GM12872 (cell line): ENCODE results near the gene CCDC177.

Experiments used
- TF ChIP-seq, protein P1 (sequence below): IDR thresholded peaks from 3 replicates; pipeline ENCODE4 v1.5.1; 2011; ENCODE audit warnings: low read depth, mild to moderate bottlenecking, low read length, moderate library complexity; ENCODE audit not compliant: insufficient read depth

CCDC177 gene

DNA sequence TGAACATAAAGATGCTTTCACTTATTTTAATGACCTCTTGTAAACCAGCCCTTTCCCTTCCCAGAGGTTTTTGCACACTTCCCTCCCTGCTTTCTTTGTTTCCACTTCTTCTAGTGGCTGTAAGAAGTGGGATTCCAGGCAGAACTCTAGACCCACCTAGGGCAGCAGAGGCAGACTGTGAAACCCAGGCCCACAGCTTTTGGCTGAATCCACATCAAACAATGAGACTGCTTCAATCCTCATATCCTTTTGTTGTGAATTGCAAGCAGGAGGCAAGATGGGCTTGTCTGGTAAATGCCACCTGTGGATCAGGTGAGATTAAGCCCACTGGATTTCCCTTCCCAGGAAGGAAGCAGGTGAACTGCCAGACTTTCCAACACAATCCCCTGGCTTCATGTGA, 12.8 kb downstream of the CCDC177 start:
- TF ChIP-seq, protein P1, sequence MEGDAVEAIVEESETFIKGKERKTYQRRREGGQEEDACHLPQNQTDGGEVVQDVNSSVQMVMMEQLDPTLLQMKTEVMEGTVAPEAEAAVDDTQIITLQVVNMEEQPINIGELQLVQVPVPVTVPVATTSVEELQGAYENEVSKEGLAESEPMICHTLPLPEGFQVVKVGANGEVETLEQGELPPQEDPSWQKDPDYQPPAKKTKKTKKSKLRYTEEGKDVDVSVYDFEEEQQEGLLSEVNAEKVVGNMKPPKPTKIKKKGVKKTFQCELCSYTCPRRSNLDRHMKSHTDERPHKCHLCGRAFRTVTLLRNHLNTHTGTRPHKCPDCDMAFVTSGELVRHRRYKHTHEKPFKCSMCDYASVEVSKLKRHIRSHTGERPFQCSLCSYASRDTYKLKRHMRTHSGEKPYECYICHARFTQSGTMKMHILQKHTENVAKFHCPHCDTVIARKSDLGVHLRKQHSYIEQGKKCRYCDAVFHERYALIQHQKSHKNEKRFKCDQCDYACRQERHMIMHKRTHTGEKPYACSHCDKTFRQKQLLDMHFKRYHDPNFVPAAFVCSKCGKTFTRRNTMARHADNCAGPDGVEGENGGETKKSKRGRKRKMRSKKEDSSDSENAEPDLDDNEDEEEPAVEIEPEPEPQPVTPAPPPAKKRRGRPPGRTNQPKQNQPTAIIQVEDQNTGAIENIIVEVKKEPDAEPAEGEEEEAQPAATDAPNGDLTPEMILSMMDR = no peak

DNA sequence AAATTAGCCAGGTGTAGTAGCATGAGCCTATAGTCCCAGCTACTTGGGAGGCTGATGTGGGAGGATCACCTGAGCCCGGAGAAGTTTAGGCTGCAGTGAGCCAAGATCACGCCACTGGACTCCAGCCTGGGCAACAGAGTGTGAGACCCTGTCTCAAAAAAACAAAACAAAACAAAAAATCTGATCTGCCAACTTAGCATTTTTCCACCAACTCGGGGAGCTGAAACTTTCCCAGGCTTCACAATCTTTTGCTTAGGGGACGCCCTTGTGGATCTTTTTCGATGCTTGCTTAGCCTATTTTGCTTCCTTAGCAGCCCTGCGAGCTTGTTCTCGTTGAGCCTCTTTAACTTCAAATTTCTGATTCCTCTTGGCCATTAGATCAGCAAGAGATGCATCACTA, 13.8 kb downstream of the CCDC177 start:
- TF ChIP-seq, protein P1 = no peak

DNA sequence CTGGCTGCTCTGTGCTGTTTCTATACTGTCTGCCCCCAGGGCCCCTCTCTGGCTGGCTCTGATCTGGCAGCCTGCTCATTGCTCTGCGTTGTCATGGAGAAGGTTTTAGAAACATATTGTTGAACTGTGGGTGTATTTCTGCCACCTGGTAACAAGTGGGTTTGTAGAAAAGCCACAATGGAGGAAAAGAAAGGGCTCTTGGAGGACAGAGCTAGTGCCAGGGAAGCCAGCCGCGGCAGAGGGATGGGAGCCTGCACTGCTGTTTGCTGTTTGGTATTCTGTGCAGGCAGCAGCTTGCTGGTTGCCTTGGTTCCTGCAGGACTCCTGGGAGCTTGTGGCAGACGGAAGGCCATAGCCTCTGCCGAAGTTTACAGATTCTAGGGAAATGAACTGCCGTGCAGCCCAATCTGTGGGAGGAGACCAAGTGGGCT, 15.1 kb downstream of the CCDC177 start:
- TF ChIP-seq, protein P1 = no peak

DNA sequence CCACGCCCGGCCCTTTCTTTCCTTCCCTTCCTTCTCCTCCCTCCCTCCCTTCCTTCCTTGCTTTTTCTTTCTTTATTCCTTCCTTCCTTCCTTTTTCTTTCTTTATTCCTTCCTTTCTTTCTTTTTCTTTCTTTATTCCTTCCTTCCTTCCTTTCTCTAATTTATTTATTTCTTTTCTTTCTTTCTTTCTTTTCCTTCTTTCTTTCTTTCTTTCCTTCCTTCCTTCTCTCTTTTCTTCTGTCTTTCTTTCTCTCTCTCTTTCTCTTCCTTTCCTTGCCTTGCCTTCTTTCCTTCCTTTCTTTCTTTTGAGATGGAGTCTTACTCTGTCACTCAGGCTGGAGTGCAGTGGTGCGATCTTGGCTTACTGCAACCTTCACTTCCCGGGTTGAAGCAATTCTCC, 15.9 kb downstream of the CCDC177 start:
- TF ChIP-seq, protein P1 = no peak

DNA sequence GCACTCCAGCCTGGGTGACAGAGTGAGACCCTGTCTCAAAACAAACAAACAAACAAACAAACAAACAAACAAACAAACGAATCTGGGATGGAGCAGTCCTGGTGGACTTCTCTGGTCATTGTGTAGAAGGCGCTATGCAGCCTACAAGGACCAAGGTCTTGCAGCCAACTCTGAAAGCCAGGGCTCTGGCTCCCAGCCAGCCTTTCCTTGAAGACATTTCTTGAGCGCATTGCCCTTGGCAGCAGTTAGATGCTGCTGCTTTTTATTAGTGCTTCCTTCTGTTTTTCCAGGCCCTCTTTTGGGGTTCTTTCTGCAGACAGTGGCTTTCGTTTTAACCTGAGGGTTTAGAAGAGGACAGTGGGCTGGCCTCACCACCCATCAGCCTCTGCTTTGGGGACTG, 20.2 kb downstream of the CCDC177 start:
- TF ChIP-seq, protein P1 = no peak

DNA sequence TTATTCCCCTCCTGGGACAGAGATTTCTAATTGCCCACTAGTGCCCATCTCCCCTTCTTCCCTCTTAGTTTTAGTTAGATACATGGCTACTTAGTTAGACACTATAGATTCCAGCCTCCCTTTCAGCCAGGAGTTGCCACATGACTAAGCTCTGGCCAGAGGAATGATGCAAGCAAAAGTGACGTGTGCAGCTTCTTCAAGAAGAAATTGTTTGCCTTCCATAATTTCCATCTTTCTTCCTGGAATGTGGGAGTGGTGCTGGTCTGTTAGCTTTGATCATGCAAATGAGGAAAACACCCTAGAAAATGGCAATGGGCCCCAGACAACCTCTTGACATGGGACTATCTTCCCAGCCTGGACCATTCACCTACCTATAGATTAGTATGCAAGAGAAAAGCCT, 21.4 kb downstream of the CCDC177 start:
- TF ChIP-seq, protein P1 = no peak

DNA sequence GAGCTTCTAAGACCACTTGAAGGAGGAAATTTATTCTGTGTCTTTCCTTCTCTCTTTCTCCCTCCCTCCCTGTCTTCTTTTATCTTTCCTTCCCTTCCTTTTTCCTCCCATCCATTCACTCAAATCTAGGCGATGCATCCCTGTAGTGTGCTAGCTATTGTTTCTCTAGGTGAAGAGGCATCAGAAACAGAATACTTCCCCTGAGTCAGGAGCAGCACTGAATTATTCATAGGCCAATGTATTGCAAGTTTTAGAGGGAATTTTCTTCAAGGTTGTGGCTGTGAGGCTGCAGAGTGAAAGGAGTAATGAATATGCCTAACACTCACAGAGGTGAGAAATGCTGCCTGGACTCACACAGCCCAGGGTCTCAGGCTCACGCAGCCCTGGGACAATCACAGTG, 23.2 kb downstream of the CCDC177 start:
- TF ChIP-seq, protein P1 = no peak

DNA sequence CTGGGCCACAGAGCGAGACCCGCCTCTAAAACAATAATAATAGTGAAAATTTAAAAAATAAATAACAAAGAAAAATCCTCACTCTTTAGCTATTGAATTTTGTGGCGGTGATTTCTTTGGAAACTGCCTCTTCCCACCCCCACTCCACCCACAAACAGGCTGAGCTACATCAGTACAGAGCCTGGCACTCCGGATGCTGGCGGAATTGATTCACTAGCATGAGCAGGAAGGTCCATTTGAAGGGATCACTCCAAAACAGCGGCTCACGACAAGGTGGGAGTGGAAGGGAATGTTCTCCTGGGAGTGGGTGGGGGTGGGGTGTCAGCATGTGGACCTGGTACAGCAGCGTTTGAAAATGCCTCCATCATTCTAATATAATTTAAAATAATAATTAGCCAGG, 26.1 kb downstream of the CCDC177 start:
- TF ChIP-seq, protein P1 = no peak
